WI38 (cell line): ENCODE measurements around the gene CTSG.
"Not testable (repeated sequence)": the region's sequence is repeated elsewhere in the genome, so short reads cannot be mapped to it uniquely, and the experiment has no call there.

ENCODE experiments used
- H3K4me3 ChIP-seq: 2 replicates; pipeline ENCODE4 v1.5.1; 2011; ENCODE audit warnings: low read depth, mild to moderate bottlenecking, control low read depth, low read length
- TF ChIP-seq, protein P1 (sequence below): IDR thresholded peaks from 2 replicates; pipeline ENCODE4 v1.5.1; 2012; ENCODE audit warnings: low read depth, mild to moderate bottlenecking, control low read depth, low read length

The CTSG gene

GRCh38 chr14:24574206-24574774 is 1.8 kb downstream of the CTSG start:
- no peak overlapping the region for H3K4me3 ChIP-seq
- TF ChIP-seq, protein P1, sequence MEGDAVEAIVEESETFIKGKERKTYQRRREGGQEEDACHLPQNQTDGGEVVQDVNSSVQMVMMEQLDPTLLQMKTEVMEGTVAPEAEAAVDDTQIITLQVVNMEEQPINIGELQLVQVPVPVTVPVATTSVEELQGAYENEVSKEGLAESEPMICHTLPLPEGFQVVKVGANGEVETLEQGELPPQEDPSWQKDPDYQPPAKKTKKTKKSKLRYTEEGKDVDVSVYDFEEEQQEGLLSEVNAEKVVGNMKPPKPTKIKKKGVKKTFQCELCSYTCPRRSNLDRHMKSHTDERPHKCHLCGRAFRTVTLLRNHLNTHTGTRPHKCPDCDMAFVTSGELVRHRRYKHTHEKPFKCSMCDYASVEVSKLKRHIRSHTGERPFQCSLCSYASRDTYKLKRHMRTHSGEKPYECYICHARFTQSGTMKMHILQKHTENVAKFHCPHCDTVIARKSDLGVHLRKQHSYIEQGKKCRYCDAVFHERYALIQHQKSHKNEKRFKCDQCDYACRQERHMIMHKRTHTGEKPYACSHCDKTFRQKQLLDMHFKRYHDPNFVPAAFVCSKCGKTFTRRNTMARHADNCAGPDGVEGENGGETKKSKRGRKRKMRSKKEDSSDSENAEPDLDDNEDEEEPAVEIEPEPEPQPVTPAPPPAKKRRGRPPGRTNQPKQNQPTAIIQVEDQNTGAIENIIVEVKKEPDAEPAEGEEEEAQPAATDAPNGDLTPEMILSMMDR = no peak

DNA sequence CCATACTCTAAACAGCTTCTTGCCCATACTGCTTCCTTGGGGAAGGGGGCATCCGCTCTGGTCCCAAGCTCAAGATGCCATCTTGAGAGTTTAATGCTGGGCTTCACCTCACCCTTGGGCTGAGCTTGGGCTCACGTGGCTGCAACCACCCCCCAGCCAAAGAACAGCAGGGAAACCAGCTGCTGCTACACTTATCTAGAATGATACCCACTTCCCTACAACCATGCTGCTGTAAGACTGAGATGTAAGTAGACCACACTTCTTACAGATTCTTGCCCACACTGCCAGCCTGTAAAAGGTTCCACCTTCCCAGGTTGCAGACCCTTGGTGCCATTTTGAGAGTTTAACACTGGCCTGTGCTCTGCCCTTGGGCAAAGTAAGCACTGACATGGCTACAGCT is 9.7 kb downstream of the CTSG start:
- no peak overlapping the region for H3K4me3 ChIP-seq
- TF ChIP-seq, protein P1 = no peak

GRCh38 chr14:24565766-24566165 is 10.3 kb downstream of the CTSG start:
- TF ChIP-seq, protein P1 = no peak
- no peak overlapping the region for H3K4me3 ChIP-seq

DNA sequence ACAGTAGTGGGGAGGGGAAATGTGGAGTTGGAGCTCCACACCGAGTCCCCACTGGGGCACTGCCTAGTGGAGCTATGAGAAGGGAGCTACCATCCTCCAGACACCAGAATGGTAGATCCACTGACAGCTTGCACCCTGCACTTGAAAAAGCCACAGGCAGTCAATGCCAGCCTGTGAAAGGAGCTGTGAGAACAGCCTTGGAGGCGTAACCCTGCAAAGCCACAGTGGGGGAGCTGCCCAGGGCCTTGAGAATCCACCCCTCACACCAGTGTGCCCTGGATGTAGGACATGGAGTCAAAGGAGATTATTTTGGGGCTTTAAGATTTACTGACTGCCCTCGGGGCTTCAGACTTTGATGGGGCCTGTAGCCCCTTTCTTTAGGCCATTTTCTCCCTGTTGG is 12.5 kb downstream of the CTSG start:
- TF ChIP-seq, protein P1 = no peak
- no peak overlapping the region for H3K4me3 ChIP-seq

- TF ChIP-seq, protein P1 = no peak
- H3K4me3 ChIP-seq = no peak overlapping the region
Measured at GRCh38 chr14:24556756-24557155, 19.3 kb downstream of the CTSG start.

GRCh38 chr14:24549064-24549463 is 27.0 kb downstream of the CTSG start:
- H3K4me3 ChIP-seq = not testable (repeated sequence)

- no peak overlapping the region for H3K4me3 ChIP-seq
- TF ChIP-seq, protein P1 = no peak
Measured at GRCh38 chr14:24542346-24542936, 33.6 kb downstream of the CTSG start.

DNA sequence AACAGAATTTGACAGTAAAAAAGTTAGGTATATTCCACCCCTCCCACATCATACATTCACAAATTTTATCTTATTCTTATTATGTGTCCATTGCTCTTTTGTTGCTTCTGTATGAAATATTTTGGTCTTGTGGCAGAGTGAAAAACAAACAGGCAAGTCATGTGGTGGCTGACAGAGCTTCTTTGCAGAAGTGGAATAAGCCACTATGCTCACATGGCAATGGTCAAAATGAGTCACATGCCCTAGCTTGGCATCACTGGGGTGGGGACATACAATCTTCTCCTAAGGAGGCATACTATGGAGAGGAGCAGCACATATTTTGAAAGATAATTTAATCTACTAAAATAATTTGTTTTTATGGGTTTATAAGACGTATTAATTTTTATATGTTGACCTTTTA is 40.3 kb downstream of the CTSG start:
- TF ChIP-seq, protein P1 = no peak
- H3K4me3 ChIP-seq = no peak overlapping the region
